WTC11 (cell line): Measurements from ENCODE around the gene GABARAPL1.

Experiments
- ELF4 ChIP-seq: sonication (generic); formaldehyde crosslinking; IDR thresholded peaks from 2 replicates; pipeline ENCODE4 v1.8.1; 2022; ENCODE audit warnings: low read depth, mild to moderate bottlenecking, moderate library complexity, missing genetic modification reagents
- ESRRA ChIP-seq: sonication (generic); formaldehyde crosslinking; IDR thresholded peaks from 2 replicates; pipeline ENCODE4 v1.8.1; 2022; ENCODE audit warnings: mild to moderate bottlenecking, missing genetic modification reagents, borderline replicate concordance
- RELA ChIP-seq: sonication (generic); formaldehyde crosslinking; IDR thresholded peaks from 2 replicates; pipeline ENCODE4 v1.8.1; 2022; ENCODE audit warnings: missing genetic modification reagents, mild to moderate bottlenecking, borderline replicate concordance
- SP1 ChIP-seq: sonication (generic); formaldehyde crosslinking; conservative IDR thresholded peaks from 2 replicates; pipeline ENCODE4 v1.8.1; 2022; ENCODE audit warnings: missing genetic modification reagents
- TF ChIP-seq, protein P1 (sequence below): sonication (generic); formaldehyde crosslinking; IDR thresholded peaks from 2 replicates; pipeline ENCODE4 v1.8.1; 2023; ENCODE audit warnings: mild to moderate bottlenecking, missing genetic modification reagents
- TF ChIP-seq, protein P2 (sequence below): fragments of 200-600 bp; IDR thresholded peaks from 2 replicates; pipeline ENCODE4 v1.8.0; 2022; ENCODE audit warnings: antibody characterized with exemption
- TF ChIP-seq, protein P3 (sequence below): sonication (generic); formaldehyde crosslinking; IDR thresholded peaks from 2 replicates; pipeline ENCODE4 v1.8.0; 2022; ENCODE audit warnings: mild to moderate bottlenecking, missing genetic modification reagents
- TF ChIP-seq, protein P4 (sequence below): sonication (generic); formaldehyde crosslinking; IDR thresholded peaks from 2 replicates; pipeline ENCODE4 v1.8.1; 2023; ENCODE audit warnings: mild to moderate bottlenecking, missing genetic modification reagents, borderline replicate concordance
- TF ChIP-seq, protein P5 (sequence below): sonication (generic); formaldehyde crosslinking; IDR thresholded peaks from 2 replicates; pipeline ENCODE4 v1.8.1; 2022; ENCODE audit warnings: low read depth, missing genetic modification reagents, borderline replicate concordance

DNA sequence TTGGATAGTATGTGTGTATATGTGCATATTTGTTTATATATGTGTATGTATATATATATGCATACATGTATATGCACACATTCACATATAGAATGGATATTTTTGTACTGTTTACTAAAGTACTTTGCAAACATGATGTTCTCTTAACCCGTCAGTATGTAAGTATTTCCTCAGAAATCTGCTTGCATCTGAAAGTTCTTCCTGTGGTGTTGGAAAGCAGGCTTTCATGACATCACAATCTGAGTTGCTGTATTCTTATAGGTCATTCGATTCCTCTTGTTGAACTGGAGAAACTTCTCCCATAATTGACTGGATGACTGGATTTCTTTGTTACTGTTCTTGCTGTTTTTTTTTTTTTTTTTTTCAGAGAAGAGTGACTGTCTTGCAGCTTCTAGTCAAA lies 29.1 kb downstream of the GABARAPL1 start:
- TF ChIP-seq, protein P1, sequence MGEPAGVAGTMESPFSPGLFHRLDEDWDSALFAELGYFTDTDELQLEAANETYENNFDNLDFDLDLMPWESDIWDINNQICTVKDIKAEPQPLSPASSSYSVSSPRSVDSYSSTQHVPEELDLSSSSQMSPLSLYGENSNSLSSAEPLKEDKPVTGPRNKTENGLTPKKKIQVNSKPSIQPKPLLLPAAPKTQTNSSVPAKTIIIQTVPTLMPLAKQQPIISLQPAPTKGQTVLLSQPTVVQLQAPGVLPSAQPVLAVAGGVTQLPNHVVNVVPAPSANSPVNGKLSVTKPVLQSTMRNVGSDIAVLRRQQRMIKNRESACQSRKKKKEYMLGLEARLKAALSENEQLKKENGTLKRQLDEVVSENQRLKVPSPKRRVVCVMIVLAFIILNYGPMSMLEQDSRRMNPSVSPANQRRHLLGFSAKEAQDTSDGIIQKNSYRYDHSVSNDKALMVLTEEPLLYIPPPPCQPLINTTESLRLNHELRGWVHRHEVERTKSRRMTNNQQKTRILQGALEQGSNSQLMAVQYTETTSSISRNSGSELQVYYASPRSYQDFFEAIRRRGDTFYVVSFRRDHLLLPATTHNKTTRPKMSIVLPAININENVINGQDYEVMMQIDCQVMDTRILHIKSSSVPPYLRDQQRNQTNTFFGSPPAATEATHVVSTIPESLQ: no peak
- TF ChIP-seq ESRRA (CRISPR knock-in tag) (no peak), RELA (CRISPR knock-in tag) (no peak), SP1 (no peak), ELF4 (CRISPR knock-in tag) (no peak)
- TF ChIP-seq, protein P2, sequence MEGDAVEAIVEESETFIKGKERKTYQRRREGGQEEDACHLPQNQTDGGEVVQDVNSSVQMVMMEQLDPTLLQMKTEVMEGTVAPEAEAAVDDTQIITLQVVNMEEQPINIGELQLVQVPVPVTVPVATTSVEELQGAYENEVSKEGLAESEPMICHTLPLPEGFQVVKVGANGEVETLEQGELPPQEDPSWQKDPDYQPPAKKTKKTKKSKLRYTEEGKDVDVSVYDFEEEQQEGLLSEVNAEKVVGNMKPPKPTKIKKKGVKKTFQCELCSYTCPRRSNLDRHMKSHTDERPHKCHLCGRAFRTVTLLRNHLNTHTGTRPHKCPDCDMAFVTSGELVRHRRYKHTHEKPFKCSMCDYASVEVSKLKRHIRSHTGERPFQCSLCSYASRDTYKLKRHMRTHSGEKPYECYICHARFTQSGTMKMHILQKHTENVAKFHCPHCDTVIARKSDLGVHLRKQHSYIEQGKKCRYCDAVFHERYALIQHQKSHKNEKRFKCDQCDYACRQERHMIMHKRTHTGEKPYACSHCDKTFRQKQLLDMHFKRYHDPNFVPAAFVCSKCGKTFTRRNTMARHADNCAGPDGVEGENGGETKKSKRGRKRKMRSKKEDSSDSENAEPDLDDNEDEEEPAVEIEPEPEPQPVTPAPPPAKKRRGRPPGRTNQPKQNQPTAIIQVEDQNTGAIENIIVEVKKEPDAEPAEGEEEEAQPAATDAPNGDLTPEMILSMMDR: no peak
- TF ChIP-seq, protein P3, sequence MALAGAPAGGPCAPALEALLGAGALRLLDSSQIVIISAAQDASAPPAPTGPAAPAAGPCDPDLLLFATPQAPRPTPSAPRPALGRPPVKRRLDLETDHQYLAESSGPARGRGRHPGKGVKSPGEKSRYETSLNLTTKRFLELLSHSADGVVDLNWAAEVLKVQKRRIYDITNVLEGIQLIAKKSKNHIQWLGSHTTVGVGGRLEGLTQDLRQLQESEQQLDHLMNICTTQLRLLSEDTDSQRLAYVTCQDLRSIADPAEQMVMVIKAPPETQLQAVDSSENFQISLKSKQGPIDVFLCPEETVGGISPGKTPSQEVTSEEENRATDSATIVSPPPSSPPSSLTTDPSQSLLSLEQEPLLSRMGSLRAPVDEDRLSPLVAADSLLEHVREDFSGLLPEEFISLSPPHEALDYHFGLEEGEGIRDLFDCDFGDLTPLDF (CRISPR knock-in tag): no peak
- TF ChIP-seq, protein P4, sequence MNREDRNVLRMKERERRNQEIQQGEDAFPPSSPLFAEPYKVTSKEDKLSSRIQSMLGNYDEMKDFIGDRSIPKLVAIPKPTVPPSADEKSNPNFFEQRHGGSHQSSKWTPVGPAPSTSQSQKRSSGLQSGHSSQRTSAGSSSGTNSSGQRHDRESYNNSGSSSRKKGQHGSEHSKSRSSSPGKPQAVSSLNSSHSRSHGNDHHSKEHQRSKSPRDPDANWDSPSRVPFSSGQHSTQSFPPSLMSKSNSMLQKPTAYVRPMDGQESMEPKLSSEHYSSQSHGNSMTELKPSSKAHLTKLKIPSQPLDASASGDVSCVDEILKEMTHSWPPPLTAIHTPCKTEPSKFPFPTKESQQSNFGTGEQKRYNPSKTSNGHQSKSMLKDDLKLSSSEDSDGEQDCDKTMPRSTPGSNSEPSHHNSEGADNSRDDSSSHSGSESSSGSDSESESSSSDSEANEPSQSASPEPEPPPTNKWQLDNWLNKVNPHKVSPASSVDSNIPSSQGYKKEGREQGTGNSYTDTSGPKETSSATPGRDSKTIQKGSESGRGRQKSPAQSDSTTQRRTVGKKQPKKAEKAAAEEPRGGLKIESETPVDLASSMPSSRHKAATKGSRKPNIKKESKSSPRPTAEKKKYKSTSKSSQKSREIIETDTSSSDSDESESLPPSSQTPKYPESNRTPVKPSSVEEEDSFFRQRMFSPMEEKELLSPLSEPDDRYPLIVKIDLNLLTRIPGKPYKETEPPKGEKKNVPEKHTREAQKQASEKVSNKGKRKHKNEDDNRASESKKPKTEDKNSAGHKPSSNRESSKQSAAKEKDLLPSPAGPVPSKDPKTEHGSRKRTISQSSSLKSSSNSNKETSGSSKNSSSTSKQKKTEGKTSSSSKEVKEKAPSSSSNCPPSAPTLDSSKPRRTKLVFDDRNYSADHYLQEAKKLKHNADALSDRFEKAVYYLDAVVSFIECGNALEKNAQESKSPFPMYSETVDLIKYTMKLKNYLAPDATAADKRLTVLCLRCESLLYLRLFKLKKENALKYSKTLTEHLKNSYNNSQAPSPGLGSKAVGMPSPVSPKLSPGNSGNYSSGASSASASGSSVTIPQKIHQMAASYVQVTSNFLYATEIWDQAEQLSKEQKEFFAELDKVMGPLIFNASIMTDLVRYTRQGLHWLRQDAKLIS (CRISPR knock-in tag): no peak
- TF ChIP-seq, protein P5, sequence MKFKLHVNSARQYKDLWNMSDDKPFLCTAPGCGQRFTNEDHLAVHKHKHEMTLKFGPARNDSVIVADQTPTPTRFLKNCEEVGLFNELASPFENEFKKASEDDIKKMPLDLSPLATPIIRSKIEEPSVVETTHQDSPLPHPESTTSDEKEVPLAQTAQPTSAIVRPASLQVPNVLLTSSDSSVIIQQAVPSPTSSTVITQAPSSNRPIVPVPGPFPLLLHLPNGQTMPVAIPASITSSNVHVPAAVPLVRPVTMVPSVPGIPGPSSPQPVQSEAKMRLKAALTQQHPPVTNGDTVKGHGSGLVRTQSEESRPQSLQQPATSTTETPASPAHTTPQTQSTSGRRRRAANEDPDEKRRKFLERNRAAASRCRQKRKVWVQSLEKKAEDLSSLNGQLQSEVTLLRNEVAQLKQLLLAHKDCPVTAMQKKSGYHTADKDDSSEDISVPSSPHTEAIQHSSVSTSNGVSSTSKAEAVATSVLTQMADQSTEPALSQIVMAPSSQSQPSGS (CRISPR knock-in tag): no peak
